H1 (cell line): Measurements from ENCODE around the gene ZFAND3. TPM values are rescaled to one million over a fixed set of nuclear protein-coding genes. Genes with fewer than 3 reads are reported as not detected.

Source experiments
- CTCF ChIA-PET: fragments of 300-600 bp; sonication (Branson Sonifier 250); formaldehyde crosslinking; loops from one replicate; lab custom pipeline; 2021; ENCODE audit not compliant: partially characterized antibody; lab: Charles Lee
- POLR2A ChIA-PET: fragments of 300-600 bp; sonication (Branson Sonifier 250); formaldehyde crosslinking; loops from one replicate; lab custom pipeline; 2021; ENCODE audit warnings: inconsistent platforms; ENCODE audit not compliant: partially characterized antibody; lab: Charles Lee
- DNase-seq, 2 experiments: peaks; one replicate each; pipeline versions ENCODE4 v3.0.0 to v3.0.0-alpha.2; 2010 to 2022; ENCODE audit warnings: low spot score in 2 of 2, low read depth in 1 of 2, mixed read lengths in 1 of 2
- FAIRE-seq: peaks from 2 replicates; lab custom pipeline; 2011; peaks lifted over from hg19 to GRCh38; lab: Jason Lieb, UNC
- H2AFZ ChIP-seq: 2 replicates; pipeline ENCODE4 v1.8.1; 2012; ENCODE audit warnings: low read length, inconsistent platforms
- H2AK5ac ChIP-seq: 2 replicates; pipeline ENCODE4 v1.6.1; 2013; ENCODE audit warnings: low read depth, low read length
- H2BK120ac ChIP-seq: replicated peaks from 2 replicates; pipeline ENCODE3; 2013; ENCODE audit warnings: low read depth, low read length, inconsistent platforms
- H2BK12ac ChIP-seq: 2 replicates; pipeline ENCODE4 v1.6.1; 2013; ENCODE audit warnings: low read depth, low read length
- H2BK15ac ChIP-seq: 2 replicates; pipeline ENCODE4 v1.6.1; 2013; ENCODE audit warnings: low read length
- H2BK20ac ChIP-seq: 2 replicates; pipeline ENCODE4 v1.6.1; 2013; ENCODE audit warnings: low read length
- H2BK5ac ChIP-seq: 2 replicates; pipeline ENCODE4 v1.6.1; 2013; ENCODE audit warnings: low read depth, low read length
- H3K14ac ChIP-seq: 2 replicates; pipeline ENCODE4 v1.6.1; 2013; ENCODE audit warnings: inconsistent platforms; ENCODE audit not compliant: insufficient read length
- H3K18ac ChIP-seq: 2 replicates; pipeline ENCODE4 v1.6.1; 2013; ENCODE audit warnings: low read length; ENCODE audit errors: extremely low read depth
- H3K23ac ChIP-seq: 2 replicates; pipeline ENCODE4 v1.6.1; 2013; ENCODE audit warnings: inconsistent platforms; ENCODE audit not compliant: insufficient read length
- H3K23me2 ChIP-seq: 2 replicates; pipeline ENCODE4 v1.6.1; 2013; ENCODE audit warnings: low read depth, low read length
- H3K27ac ChIP-seq: 2 replicates; pipeline ENCODE4 v1.6.1; 2011; ENCODE audit warnings: low read depth, low read length, inconsistent platforms
- H3K27me3 ChIP-seq, 4 experiments: replicated peaks in 1 of 4; 1 replicate in 1 of 4; 2 replicates in 3 of 4; pipeline versions ENCODE4 v1.6.1 to v1.8.1; 2011 to 2013; ENCODE audit warnings: low read length in 3 of 4, mild to moderate bottlenecking in 3 of 4, inconsistent platforms in 2 of 4, mixed read lengths in 2 of 4, moderate library complexity in 1 of 4; ENCODE audit not compliant: control insufficient read depth in 3 of 4, insufficient read depth in 3 of 4; ENCODE audit errors: extremely low read depth in 1 of 4
- H3K36me3 ChIP-seq, 4 experiments: 2 replicates each; pipeline versions ENCODE4 v1.6.1 to v1.8.1; 2011 to 2013; ENCODE audit warnings: mild to moderate bottlenecking in 4 of 4, low read length in 3 of 4, moderate library complexity in 2 of 4, control low read depth in 1 of 4, inconsistent platforms in 1 of 4; ENCODE audit not compliant: insufficient read depth in 4 of 4, control insufficient read depth in 2 of 4
- H3K4ac ChIP-seq: replicated peaks from 2 replicates; pipeline ENCODE3; 2013; ENCODE audit warnings: low read length, low read depth, mixed read lengths, inconsistent platforms; ENCODE audit not compliant: insufficient read length
- H3K4me1 ChIP-seq, 4 experiments: replicated peaks in 1 of 4; 1 replicate in 1 of 4; 2 replicates in 3 of 4; pipeline versions ENCODE4 v1.6.1 to v1.8.1; 2011 to 2013; ENCODE audit warnings: low read length in 3 of 4, inconsistent platforms in 2 of 4, mixed read lengths in 1 of 4; ENCODE audit not compliant: insufficient read depth in 4 of 4, control insufficient read depth in 3 of 4
- H3K4me2 ChIP-seq, 2 experiments: 2 replicates each; pipeline versions ENCODE4 v1.6.1 to v1.8.1; 2011 to 2013; ENCODE audit warnings: low read depth in 2 of 2, low read length in 2 of 2, control low read depth in 1 of 2, inconsistent platforms in 1 of 2, mild to moderate bottlenecking in 1 of 2; ENCODE audit not compliant: insufficient read depth in 1 of 2
- H3K4me3 ChIP-seq, 4 experiments: fragments of 200-600, 300-600 bp in 1 of 4; sonication (generic), shearing (Covaris generic), sonication (Bioruptor Twin) in 1 of 4; 2 replicates each; pipeline versions ENCODE4 v1.5.1 to v1.8.1; 2011 to 2016; ENCODE audit warnings: low read length in 4 of 4, low read depth in 3 of 4, control low read depth in 2 of 4, inconsistent platforms in 2 of 4, mild to moderate bottlenecking in 2 of 4, mixed read lengths in 1 of 4, moderate library complexity in 1 of 4; ENCODE audit not compliant: insufficient read depth in 2 of 4; ENCODE audit errors: extremely low read depth in 1 of 4
- H3K56ac ChIP-seq: replicated peaks from 2 replicates; pipeline ENCODE3; 2013; ENCODE audit warnings: low read depth, mild to moderate bottlenecking, mixed read lengths, low read length, inconsistent platforms; ENCODE audit not compliant: insufficient read length
- H3K79me1 ChIP-seq: 2 replicates; pipeline ENCODE4 v1.6.1; 2013; ENCODE audit warnings: low read depth, low read length, control low read depth
- H3K79me2 ChIP-seq, 2 experiments: 2 replicates each; pipeline versions ENCODE4 v1.6.1 to v1.8.1; 2012 to 2013; ENCODE audit warnings: low read length in 2 of 2, mild to moderate bottlenecking in 2 of 2, inconsistent platforms in 1 of 2; ENCODE audit not compliant: insufficient read depth in 2 of 2, control insufficient read depth in 1 of 2
- H3K9ac ChIP-seq, 4 experiments: replicated peaks in 1 of 4; 1 replicate in 1 of 4; 2 replicates in 3 of 4; pipeline versions ENCODE4 v1.6.1 to v1.8.1; 2011 to 2013; ENCODE audit warnings: low read depth in 3 of 4, low read length in 3 of 4, control low read depth in 2 of 4, mild to moderate bottlenecking in 2 of 4, moderate library complexity in 2 of 4, inconsistent platforms in 1 of 4; ENCODE audit errors: extremely low read depth in 1 of 4
- H3K9me3 ChIP-seq, 2 experiments: 2 replicates each; pipeline versions ENCODE4 v1.6.1 to v1.8.1; 2012 to 2013; ENCODE audit warnings: mild to moderate bottlenecking in 2 of 2, moderate library complexity in 2 of 2, control low read depth in 1 of 2, inconsistent platforms in 1 of 2, low read depth in 1 of 2, low read length in 1 of 2, mixed read lengths in 1 of 2; ENCODE audit not compliant: insufficient read depth in 2 of 2
- H4K20me1 ChIP-seq, 2 experiments: replicated peaks in 1 of 2; 2 replicates each; pipeline versions ENCODE3 to v1.8.1; 2011 to 2013; ENCODE audit warnings: inconsistent platforms in 2 of 2, low read length in 2 of 2, mild to moderate bottlenecking in 1 of 2; ENCODE audit not compliant: insufficient read depth in 2 of 2, control insufficient read depth in 1 of 2
- H4K5ac ChIP-seq: 2 replicates; pipeline ENCODE4 v1.6.1; 2013; ENCODE audit warnings: low read length, low read depth, mixed read lengths, inconsistent platforms; ENCODE audit not compliant: insufficient read length
- H4K8ac ChIP-seq: 2 replicates; pipeline ENCODE4 v1.8.0; 2013; ENCODE audit warnings: mild to moderate bottlenecking, moderate library complexity, low read length, inconsistent platforms; ENCODE audit not compliant: insufficient read depth; ENCODE audit errors: extremely low read depth
- H4K91ac ChIP-seq: replicated peaks from 2 replicates; pipeline ENCODE3; 2013; ENCODE audit warnings: low read length, mixed read lengths, inconsistent platforms; ENCODE audit not compliant: insufficient read length
- ATF3 ChIP-seq: IDR thresholded peaks from 2 replicates; pipeline ENCODE4 v1.6.1; 2011; ENCODE audit warnings: low read depth, mild to moderate bottlenecking, low read length; ENCODE audit not compliant: insufficient read depth
- CEBPB ChIP-seq: IDR thresholded peaks from 2 replicates; pipeline ENCODE4 v1.6.1; 2012; ENCODE audit warnings: low read depth, low read length
- JUND ChIP-seq: IDR thresholded peaks from 2 replicates; pipeline ENCODE4 v1.6.1; 2011; ENCODE audit warnings: mild to moderate bottlenecking, improper control_type of control experiment, low read length
- KDM4A ChIP-seq: IDR thresholded peaks from one replicate; pipeline ENCODE4 v1.7.1; 2012; ENCODE audit warnings: low read depth, mild to moderate bottlenecking, moderate library complexity, low read length, inconsistent platforms; ENCODE audit not compliant: severe bottlenecking
- SAP30 ChIP-seq: fragments of 300-600 bp; sonication (generic); IDR thresholded peaks from 2 replicates; pipeline ENCODE4 v1.7.1; 2012; ENCODE audit warnings: low read length, moderate library complexity, mild to moderate bottlenecking, inconsistent platforms; ENCODE audit not compliant: insufficient read depth, insufficient replicate concordance
- SIN3A ChIP-seq, 2 experiments: IDR thresholded peaks in 1 of 2; conservative IDR thresholded peaks in 1 of 2; 2 replicates each; pipeline ENCODE4 v1.6.1; 2011 to 2012; ENCODE audit warnings: low read length in 2 of 2, improper control_type of control experiment in 1 of 2, low read depth in 1 of 2, mild to moderate bottlenecking in 1 of 2
- SIX5 ChIP-seq: IDR thresholded peaks from 2 replicates; pipeline ENCODE4 v1.6.1; 2011; ENCODE audit warnings: mild to moderate bottlenecking, low read depth, low read length
- SP1 ChIP-seq: IDR thresholded peaks from 2 replicates; pipeline ENCODE4 v1.6.1; 2011; ENCODE audit warnings: low read depth, low read length
- TAF1 ChIP-seq: IDR thresholded peaks from 2 replicates; pipeline ENCODE4 v1.6.1; 2011; ENCODE audit warnings: mild to moderate bottlenecking, low read depth, low read length
- TBP ChIP-seq: IDR thresholded peaks from 2 replicates; pipeline ENCODE4 v1.6.1; 2011; ENCODE audit warnings: low read depth, low read length, improper control_type of control experiment
- WGBS, 2 experiments: shearing (Covaris generic) in 1 of 2; methylation state at CpG; one replicate each; pipeline versions ENCODE4 v1.1.6 to v1.1.7; 2013 to 2015; ENCODE audit warnings: low lambda C conversion rate in 2 of 2, mixed read lengths in 2 of 2, inconsistent platforms in 1 of 2, low coverage in 1 of 2, missing lambda C conversion rate in 1 of 2; ENCODE audit not compliant: insufficient replicate concordance in 2 of 2, insufficient coverage in 1 of 2, insufficient read length in 1 of 2; ENCODE audit errors: extremely low coverage in 1 of 2, missing lambda C conversion rate in 1 of 2; 5-methylcytosine and 5-hydroxymethylcytosine counted together
- polyA plus RNA-seq, 7 experiments: library from polyadenylated mRNA; depleted of rRNA in 3 of 7; stranded (reverse) in 5 of 7; unstranded in 2 of 7; fragments of >200 nt in 5 of 7; fragments of 200-250 nt in 2 of 7; gene quantifications; 1 replicate in 5 of 7; 2 replicates in 1 of 7; 4 replicates in 1 of 7; pipeline versions ENCODE4 v1.2.1 to v1.2.3, GENCODE V29; 2011 to 2013; ENCODE audit warnings: missing spikeins in 2 of 7, mixed read lengths in 2 of 7
- total RNA-seq: library from RNA; stranded (reverse); fragmentation: NEBNext Ultra II Directional; extraction: Animal tissue kit (Norgen Biotek cat#: 25700); gene quantifications from 2 replicates; pipeline ENCODE4 v1.2.1, GENCODE V29; 2021

The ZFAND3 gene
- total and polyA plus RNA-seq, 2 of the 8 experiments (the other 6 are each of a cell fraction or from before 2014, with no cell fraction given): 13.0 to 51.3 TPM

DNA sequence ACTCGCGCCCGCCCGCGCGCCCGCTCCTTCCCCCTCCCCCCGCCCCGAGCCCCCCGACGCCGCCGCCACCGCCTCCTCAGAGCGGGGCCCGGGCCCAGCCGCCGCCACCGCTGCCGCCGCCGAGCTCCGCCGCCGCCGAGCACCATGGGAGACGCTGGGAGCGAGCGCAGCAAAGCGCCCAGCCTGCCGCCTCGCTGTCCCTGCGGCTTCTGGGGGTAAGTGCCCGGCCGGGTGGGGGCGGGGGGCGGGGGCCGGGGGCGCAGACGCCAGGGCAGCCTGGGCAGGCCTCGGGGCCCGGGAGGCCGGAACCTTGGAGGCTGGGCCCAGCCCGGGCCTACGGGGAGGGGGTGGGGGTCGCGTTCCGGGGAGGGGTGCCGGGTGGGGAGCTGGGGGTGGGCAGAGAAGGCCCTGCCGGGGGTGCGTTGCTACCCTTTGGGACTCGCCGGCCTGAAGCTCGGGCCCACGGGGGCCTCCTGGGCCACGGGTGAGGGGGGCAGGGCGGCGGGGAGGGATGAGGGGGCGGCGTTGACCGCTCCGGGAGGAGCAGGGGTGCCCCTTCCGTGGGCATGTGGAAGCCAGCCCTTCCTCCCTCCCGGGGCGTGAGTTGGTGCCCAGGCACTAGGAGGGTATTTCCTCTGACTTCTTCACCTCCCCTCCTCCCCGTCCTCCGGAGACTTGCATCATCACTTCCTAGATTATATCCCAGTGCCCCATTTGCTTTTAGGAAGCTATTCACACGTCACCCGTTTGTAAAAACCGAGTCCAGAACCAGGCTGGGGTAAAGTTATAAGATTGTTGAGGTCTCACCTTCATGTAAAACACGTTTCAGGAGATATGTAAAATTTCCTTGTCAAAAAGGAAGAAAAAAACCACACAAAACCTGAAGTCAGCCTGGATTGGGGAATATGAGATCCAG, 533 bp downstream of the ZFAND3 start:
- no peak overlapping the region for H2BK15ac ChIP-seq
- H3K14ac ChIP-seq: no peak overlapping the region
- peak overlapping the region; percentile 22 for H4K91ac ChIP-seq
- no peak overlapping the region for H3K4ac ChIP-seq
- H4K5ac ChIP-seq: no peak overlapping the region
- peak overlapping the region; percentile 74 to 89 (median 82) for H3K4me3 ChIP-seq
- H2BK20ac ChIP-seq: no peak overlapping the region
- H3K4me2 ChIP-seq: peak overlapping the region; percentile 71 to 81
- peak; percentile 87 for TF ChIP-seq CEBPB
- peak; percentile 21; the same call in 1 of the 2 replicates for TF ChIP-seq TBP
- peak; percentile 70; the same call in 1 of the 2 replicates for TF ChIP-seq JUND
- no peak for TF ChIP-seq SP1
- TF ChIP-seq ATF3: peak; percentile 68; the same call in 1 of the 2 replicates
- no peak for TF ChIP-seq SIX5
- peak; percentile 6 to 48; a peak in 1 of 4 replicates for TF ChIP-seq SIN3A (conservative IDR thresholded peaks at IDR 0.05 in 1 of 2, IDR thresholded peaks at IDR 0.05 in 1 of 2; ENCODE audit: low read depth in 1 of 2, low read length in 2 of 2)
- 0 out of 2 replicates have a peak, but pooled peaks have one; percentile 5 for TF ChIP-seq TAF1
- peak; percentile 20 for TF ChIP-seq KDM4A
- peak; percentile 75 for TF ChIP-seq SAP30
- H3K27me3 ChIP-seq: no peaks in the 10 kb centered on the region; a peak in 1 of 7 replicates
- H3K9me3 ChIP-seq: no peaks in the 10 kb centered on the region
- H3K9ac ChIP-seq: peak overlapping the region; percentile 52 to 83 (median 57)
- peaks cover 6% of the 10 kb centered on the region for H3K23me2 ChIP-seq
- DNase-seq (peak in 1 of 2 experiments; percentile 61), FAIRE-seq (no peak)
- no peaks in the 10 kb centered on the region for H3K36me3 ChIP-seq
- peaks cover 3 to 13% (median 7%) of the 10 kb centered on the region in 4 experiments; a peak in 6 of 7 replicates for H3K4me1 ChIP-seq
- H2AFZ ChIP-seq: no peak overlapping the region
- no peak overlapping the region; the same call in 1 of the 2 replicates for H3K18ac ChIP-seq
- no peak overlapping the region for H2BK12ac ChIP-seq
- no peak overlapping the region for H3K23ac ChIP-seq
- peaks cover 6 to 9% of the 10 kb centered on the region in 2 experiments for H4K20me1 ChIP-seq
- H3K79me2 ChIP-seq: peaks cover 18 to 49% of the 10 kb centered on the region in 2 experiments
- no peak overlapping the region for H2BK120ac ChIP-seq
- H2BK5ac ChIP-seq: no peak overlapping the region
- H4K8ac ChIP-seq: no peak overlapping the region
- ChIA-PET CTCF (interaction anchor here (0.6 to 2.0 kb wide), 5 partner anchors 9 to 192 kb away, joined by 3 to 9 read pairs (median 3); no protein-coding TSS in a partner anchor), POLR2A (interaction anchor here (0.6 to 4.6 kb wide), 18 partner anchors 12 to 386 kb away, joined by 3 to 26 read pairs (median 4); partner anchors contain the start of genes CCDC167 and MDGA1)
- no peak overlapping the region for H2AK5ac ChIP-seq
- H3K79me1 ChIP-seq: peaks cover 2% of the 10 kb centered on the region; the same call in 1 of the 2 replicates
- no peak overlapping the region for H3K27ac ChIP-seq
- WGBS, 2 experiments: 2% methylated on average over 23 of the region's 71 CpGs; no CpG with 5 or more reads in 1 of the 2 experiments
- no peak overlapping the region for H3K56ac ChIP-seq
